Chondrocyte (in vitro differentiated cells): ENCODE data around the gene PM20D1. TPM values are rescaled to one million over a fixed set of nuclear protein-coding genes. Genes with fewer than 3 reads are reported as not detected.
"Not testable (repeated sequence)": the region's sequence is repeated elsewhere in the genome, so short reads cannot be mapped to it uniquely, and the experiment has no call there.

Source experiments
- DNase-seq: peaks from one replicate; pipeline ENCODE4 v3.0.0; 2021; ENCODE audit warnings: mixed read lengths, low spot score
- H3K27ac Mint-ChIP-seq: one replicate; pipeline ENCODE4 v1.8.0; 2021; ENCODE audit warnings: mild to moderate bottlenecking, moderate library complexity, mixed read lengths; ENCODE audit not compliant: unreplicated experiment
- H3K27me3 Mint-ChIP-seq: 2 replicates; pipeline ENCODE4 v1.8.0; 2021; ENCODE audit warnings: low read depth, mixed read lengths
- H3K36me3 Mint-ChIP-seq: 2 replicates; pipeline ENCODE4 v1.8.0; 2021; ENCODE audit warnings: low read depth, mixed read lengths
- H3K4me1 Mint-ChIP-seq: 2 replicates; pipeline ENCODE4 v1.8.0; 2021; ENCODE audit warnings: low read depth, mild to moderate bottlenecking, mixed read lengths
- H3K4me3 Mint-ChIP-seq: one replicate; pipeline ENCODE4 v1.8.0; 2021; ENCODE audit warnings: mild to moderate bottlenecking, moderate library complexity, mixed read lengths; ENCODE audit not compliant: unreplicated experiment
- H3K9me3 Mint-ChIP-seq: 2 replicates; pipeline ENCODE4 v1.8.0; 2021; ENCODE audit warnings: low read depth, mixed read lengths
- total RNA-seq: library from RNA; stranded (reverse); gene quantifications from 3 replicates; pipeline ENCODE4 v1.2.1, GENCODE V29; 2021
- TF ChIP-seq, protein P1 (sequence below): fragments of 200-600 bp; sonication (generic); IDR thresholded peaks from 2 replicates; pipeline ENCODE4 v1.5.0; 2021; ENCODE audit warnings: antibody characterized with exemption, mild to moderate bottlenecking, moderate library complexity

PM20D1 gene
- total RNA-seq, 1 donor from 2014 or later = not detected

DNA sequence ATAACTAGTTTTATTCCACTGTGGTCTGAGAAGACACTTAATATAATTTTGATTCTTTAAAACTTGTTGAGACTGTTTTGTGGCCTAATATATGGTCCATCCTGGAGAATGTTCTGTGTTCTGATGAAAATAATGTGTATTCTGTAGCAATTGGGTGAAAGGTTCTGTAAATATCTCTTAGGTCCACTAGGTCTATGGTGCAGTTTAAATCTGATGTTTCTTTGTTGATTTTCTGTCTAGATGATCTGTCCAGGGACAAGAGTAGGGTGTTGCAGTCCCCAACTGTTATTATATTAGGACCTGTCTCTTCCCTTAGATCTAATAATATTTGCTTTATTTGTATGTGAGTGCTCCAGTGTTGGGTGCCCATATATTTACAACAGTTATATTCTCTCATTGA, 33.9 kb upstream of the PM20D1 start:
- Mint-ChIP-seq H3K4me3 (no peak overlapping the region), H3K4me1 (peaks cover 7% of the 10 kb centered on the region), H3K27me3 (no peaks in the 10 kb centered on the region), H3K36me3 (peaks cover 9% of the 10 kb centered on the region), H3K27ac (no peak overlapping the region), H3K9me3 (peaks cover 19% of the 10 kb centered on the region)
- no peak for DNase-seq
- TF ChIP-seq, protein P1, sequence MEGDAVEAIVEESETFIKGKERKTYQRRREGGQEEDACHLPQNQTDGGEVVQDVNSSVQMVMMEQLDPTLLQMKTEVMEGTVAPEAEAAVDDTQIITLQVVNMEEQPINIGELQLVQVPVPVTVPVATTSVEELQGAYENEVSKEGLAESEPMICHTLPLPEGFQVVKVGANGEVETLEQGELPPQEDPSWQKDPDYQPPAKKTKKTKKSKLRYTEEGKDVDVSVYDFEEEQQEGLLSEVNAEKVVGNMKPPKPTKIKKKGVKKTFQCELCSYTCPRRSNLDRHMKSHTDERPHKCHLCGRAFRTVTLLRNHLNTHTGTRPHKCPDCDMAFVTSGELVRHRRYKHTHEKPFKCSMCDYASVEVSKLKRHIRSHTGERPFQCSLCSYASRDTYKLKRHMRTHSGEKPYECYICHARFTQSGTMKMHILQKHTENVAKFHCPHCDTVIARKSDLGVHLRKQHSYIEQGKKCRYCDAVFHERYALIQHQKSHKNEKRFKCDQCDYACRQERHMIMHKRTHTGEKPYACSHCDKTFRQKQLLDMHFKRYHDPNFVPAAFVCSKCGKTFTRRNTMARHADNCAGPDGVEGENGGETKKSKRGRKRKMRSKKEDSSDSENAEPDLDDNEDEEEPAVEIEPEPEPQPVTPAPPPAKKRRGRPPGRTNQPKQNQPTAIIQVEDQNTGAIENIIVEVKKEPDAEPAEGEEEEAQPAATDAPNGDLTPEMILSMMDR = no peak

DNA sequence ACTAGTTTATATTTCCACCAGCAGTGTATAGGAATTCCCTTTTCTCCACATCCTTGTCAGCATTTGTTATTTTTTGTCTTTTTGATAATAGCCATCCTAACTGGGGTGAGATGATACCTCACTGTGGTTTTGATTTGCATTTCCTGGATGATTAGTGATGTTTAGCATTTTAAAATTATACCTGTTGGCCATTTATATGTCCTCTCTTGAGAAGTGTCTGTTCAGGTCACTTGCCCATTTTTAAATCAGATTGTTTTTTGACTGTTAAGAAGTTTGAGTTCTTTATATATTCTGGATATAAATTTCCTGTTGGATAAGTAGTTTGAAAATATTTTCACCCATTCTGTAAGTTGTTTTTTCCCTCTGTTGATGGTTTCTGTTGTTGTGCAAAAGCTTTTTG, 31.0 kb upstream of the PM20D1 start:
- peaks cover 30% of the 10 kb centered on the region for H3K9me3 Mint-ChIP-seq
- H3K36me3 Mint-ChIP-seq = peaks cover 14% of the 10 kb centered on the region
- peaks cover 4% of the 10 kb centered on the region for H3K4me1 Mint-ChIP-seq
- no peak for DNase-seq
- TF ChIP-seq, protein P1 = no peak
- H3K4me3 Mint-ChIP-seq = no peak overlapping the region
- H3K27me3 Mint-ChIP-seq = no peaks in the 10 kb centered on the region
- H3K27ac Mint-ChIP-seq = no peak overlapping the region

DNA sequence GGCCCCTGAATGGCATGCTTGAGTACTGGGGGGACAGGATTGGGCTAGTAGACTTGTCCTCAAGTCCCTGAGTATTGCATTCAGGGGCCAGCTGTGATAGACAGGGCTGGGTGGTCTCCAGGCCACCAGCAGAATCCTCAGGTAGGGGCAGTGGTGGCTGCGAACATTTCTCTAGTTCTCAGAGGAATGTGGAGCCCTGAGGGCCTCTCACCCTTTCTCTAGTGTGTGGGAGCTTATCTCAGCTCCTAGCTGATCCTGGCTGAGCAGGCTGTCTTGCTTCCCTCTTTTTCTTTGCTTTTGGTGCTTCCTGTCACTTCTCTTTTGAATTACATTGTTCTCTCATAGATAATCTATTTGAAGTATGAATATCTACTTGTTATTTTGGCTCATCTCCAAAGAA, 30.0 kb upstream of the PM20D1 start:
- Mint-ChIP-seq H3K27me3 (no peaks in the 10 kb centered on the region), H3K9me3 (peaks cover 30% of the 10 kb centered on the region), H3K27ac (no peak overlapping the region), H3K36me3 (peaks cover 14% of the 10 kb centered on the region), H3K4me1 (peaks cover 4% of the 10 kb centered on the region), H3K4me3 (no peak overlapping the region)
- TF ChIP-seq, protein P1 = no peak
- DNase-seq = no peak

DNA sequence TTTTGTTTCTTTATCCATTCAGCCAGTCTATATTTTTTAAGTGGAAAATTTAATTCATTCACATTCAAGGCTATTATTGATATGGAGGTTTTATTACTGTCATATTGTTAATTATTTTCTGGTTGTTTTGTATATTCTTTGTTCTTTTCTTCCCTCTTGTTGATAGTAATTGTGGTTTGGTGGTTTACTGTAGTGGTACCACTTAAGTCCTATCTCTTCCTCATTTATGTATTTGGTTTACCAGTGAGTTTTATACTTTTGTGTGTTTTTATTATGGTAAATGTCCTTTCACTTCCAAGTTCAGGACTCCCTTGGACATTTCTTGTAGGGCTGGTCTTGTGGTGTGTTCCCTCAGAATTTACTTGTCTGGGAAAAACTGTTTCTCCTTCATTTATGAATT, 28.1 kb upstream of the PM20D1 start:
- Mint-ChIP-seq H3K4me3 (no peak overlapping the region), H3K27ac (no peak overlapping the region), H3K9me3 (peaks cover 30% of the 10 kb centered on the region), H3K4me1 (no peaks in the 10 kb centered on the region), H3K27me3 (no peaks in the 10 kb centered on the region), H3K36me3 (peaks cover 14% of the 10 kb centered on the region)
- TF ChIP-seq, protein P1 = no peak
- DNase-seq = no peak

DNA sequence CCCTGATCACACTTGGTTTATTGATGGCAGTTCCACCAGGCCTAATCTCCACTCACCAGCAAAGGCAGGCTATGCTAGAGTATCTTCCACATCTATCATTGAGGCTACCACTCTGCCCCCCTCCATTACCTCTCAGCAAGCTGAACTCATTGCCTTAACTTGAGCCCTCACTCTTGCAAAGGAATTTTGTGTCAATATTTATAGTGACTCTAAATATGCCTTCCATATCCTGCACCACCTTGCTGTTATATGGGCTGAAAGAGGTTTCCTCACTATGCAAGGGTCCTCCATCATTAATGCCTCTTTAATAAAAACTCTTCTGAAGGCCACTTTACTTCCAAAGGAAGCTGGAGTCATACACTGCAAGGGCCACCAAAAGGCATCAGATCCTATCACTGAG, 23.2 kb upstream of the PM20D1 start:
- H3K4me1 Mint-ChIP-seq, H3K27me3 Mint-ChIP-seq, H3K36me3 Mint-ChIP-seq, H3K9me3 Mint-ChIP-seq, DNase-seq, H3K4me3 Mint-ChIP-seq, H3K27ac Mint-ChIP-seq: not testable (repeated sequence)

DNA sequence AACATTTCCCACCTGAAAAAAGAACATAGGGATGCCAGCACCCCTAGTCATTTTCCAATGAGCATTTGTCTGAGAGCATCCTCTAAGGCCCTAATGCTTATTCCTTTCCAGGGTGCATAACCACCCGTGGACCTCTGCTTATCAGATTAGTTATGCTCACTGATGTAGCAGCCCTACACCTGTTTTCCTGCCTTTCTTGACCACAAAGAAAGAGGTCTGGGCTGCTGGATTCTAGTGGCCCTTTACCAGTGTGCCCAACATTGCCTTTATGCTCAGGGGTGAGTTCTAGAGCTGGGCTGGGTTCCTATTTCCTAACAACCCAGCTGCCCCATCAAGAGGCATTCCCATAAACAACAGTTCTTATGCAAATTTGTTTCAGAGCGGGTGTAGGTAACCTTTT, 20.3 kb upstream of the PM20D1 start:
- no peak for DNase-seq
- H3K27me3 Mint-ChIP-seq = no peaks in the 10 kb centered on the region
- H3K27ac Mint-ChIP-seq = no peak overlapping the region
- no peaks in the 10 kb centered on the region for H3K36me3 Mint-ChIP-seq
- TF ChIP-seq, protein P1 = no peak
- H3K9me3 Mint-ChIP-seq = no peaks in the 10 kb centered on the region
- no peaks in the 10 kb centered on the region for H3K4me1 Mint-ChIP-seq
- no peak overlapping the region for H3K4me3 Mint-ChIP-seq
